H9 (cell line): ENCODE results near the gene VDR. TPM values are rescaled to one million over a fixed set of nuclear protein-coding genes. Genes with fewer than 3 reads are reported as not detected.

Source experiments
- DNase-seq: peaks from one replicate; pipeline ENCODE4 v3.0.0-alpha.2; 2017
- H2AFZ ChIP-seq: one replicate; pipeline ENCODE4 v1.6.1; 2013; ENCODE audit warnings: mild to moderate bottlenecking, low read length, control low read depth, moderate library complexity
- H2AK5ac ChIP-seq: 2 replicates; pipeline ENCODE4 v1.6.1; 2013; ENCODE audit warnings: low read length, control low read depth, mixed read lengths; ENCODE audit not compliant: insufficient read length
- H2BK120ac ChIP-seq: one replicate; pipeline ENCODE4 v1.6.1; 2013; ENCODE audit warnings: low read depth, mild to moderate bottlenecking, low read length, control low read depth, inconsistent platforms; ENCODE audit not compliant: poor library complexity, severe bottlenecking
- H2BK12ac ChIP-seq: 2 replicates; pipeline ENCODE4 v1.6.1; 2013; ENCODE audit warnings: low read length, control low read depth, mixed read lengths, low read depth; ENCODE audit not compliant: insufficient read length
- H2BK15ac ChIP-seq: 2 replicates; pipeline ENCODE4 v1.6.1; 2013; ENCODE audit warnings: low read depth, low read length, control low read depth
- H2BK20ac ChIP-seq: one replicate; pipeline ENCODE4 v1.6.1; 2013; ENCODE audit warnings: low read depth, mild to moderate bottlenecking, low read length, control low read depth, inconsistent platforms; ENCODE audit not compliant: poor library complexity, severe bottlenecking
- H2BK5ac ChIP-seq: 2 replicates; pipeline ENCODE4 v1.6.1; 2013; ENCODE audit warnings: low read length, control low read depth, mixed read lengths; ENCODE audit not compliant: insufficient read length
- H3K14ac ChIP-seq: 2 replicates; pipeline ENCODE4 v1.6.1; 2013; ENCODE audit warnings: low read length, control low read depth; ENCODE audit not compliant: insufficient read depth
- H3K18ac ChIP-seq: 2 replicates; pipeline ENCODE4 v1.6.1; 2013; ENCODE audit warnings: low read depth, mild to moderate bottlenecking, mixed read lengths, low read length, control low read depth; ENCODE audit not compliant: insufficient read length
- H3K23ac ChIP-seq: 2 replicates; pipeline ENCODE4 v1.6.1; 2013; ENCODE audit warnings: low read length, control low read depth, mixed read lengths, low read depth; ENCODE audit not compliant: insufficient read length
- H3K23me2 ChIP-seq: 2 replicates; pipeline ENCODE4 v1.6.1; 2013; ENCODE audit warnings: low read depth, mild to moderate bottlenecking, mixed read lengths, low read length, control low read depth; ENCODE audit not compliant: insufficient read length, poor library complexity, severe bottlenecking
- H3K27ac ChIP-seq: 2 replicates; pipeline ENCODE4 v1.5.1; 2013; ENCODE audit warnings: low read length, control low read depth, mixed read lengths, low read depth; ENCODE audit not compliant: insufficient read length
- H3K27me3 ChIP-seq: 2 replicates; pipeline ENCODE4 v1.6.1; 2013; ENCODE audit warnings: low read length, control low read depth, inconsistent platforms; ENCODE audit not compliant: insufficient read depth
- H3K4ac ChIP-seq: 2 replicates; pipeline ENCODE4 v1.6.1; 2013; ENCODE audit warnings: low read depth, mild to moderate bottlenecking, control low read depth, inconsistent platforms, low read length, moderate library complexity
- H3K4me1 ChIP-seq: 2 replicates; pipeline ENCODE4 v1.6.1; 2013; ENCODE audit warnings: low read length, control low read depth, inconsistent platforms; ENCODE audit not compliant: insufficient read depth
- H3K4me2 ChIP-seq: 2 replicates; pipeline ENCODE4 v1.6.1; 2013; ENCODE audit warnings: low read length, control low read depth, mixed read lengths; ENCODE audit not compliant: insufficient read length, insufficient read depth
- H3K56ac ChIP-seq: 2 replicates; pipeline ENCODE4 v1.6.1; 2013; ENCODE audit warnings: low read depth, mild to moderate bottlenecking, mixed read lengths, low read length, control low read depth; ENCODE audit not compliant: insufficient read length
- H3K79me1 ChIP-seq: 2 replicates; pipeline ENCODE4 v1.6.1; 2013; ENCODE audit warnings: low read depth, mild to moderate bottlenecking, moderate library complexity, low read length, control low read depth, inconsistent platforms; ENCODE audit not compliant: insufficient read depth, poor library complexity, severe bottlenecking
- H3K79me2 ChIP-seq: 2 replicates; pipeline ENCODE4 v1.6.1; 2013; ENCODE audit warnings: low read length, control low read depth, inconsistent platforms; ENCODE audit not compliant: insufficient read depth
- H3K9ac ChIP-seq: 2 replicates; pipeline ENCODE4 v1.6.1; 2013; ENCODE audit warnings: low read length, control low read depth, mixed read lengths; ENCODE audit not compliant: insufficient read length; ENCODE audit errors: extremely low read depth
- H3K9me3 ChIP-seq: one replicate; pipeline ENCODE4 v1.6.1; 2013; ENCODE audit warnings: low read depth, low read length, inconsistent platforms; ENCODE audit not compliant: control insufficient read depth
- H3T11ph ChIP-seq: one replicate; pipeline ENCODE4 v1.6.1; 2013; ENCODE audit warnings: mild to moderate bottlenecking, low read length, control low read depth, inconsistent platforms
- H4K20me1 ChIP-seq: one replicate; pipeline ENCODE4 v1.6.1; 2013; ENCODE audit not compliant: control insufficient read depth, insufficient read length, insufficient read depth
- H4K5ac ChIP-seq: 2 replicates; pipeline ENCODE4 v1.6.1; 2013; ENCODE audit warnings: low read depth, mild to moderate bottlenecking, mixed read lengths, low read length, control low read depth; ENCODE audit not compliant: insufficient read length
- H4K8ac ChIP-seq: replicated peaks from 2 replicates; pipeline ENCODE4 v1.6.1; 2013; ENCODE audit warnings: low read length, control low read depth, mixed read lengths, low read depth; ENCODE audit not compliant: insufficient read length
- H4K91ac ChIP-seq: 2 replicates; pipeline ENCODE4 v1.6.1; 2013; ENCODE audit warnings: low read depth, mild to moderate bottlenecking, moderate library complexity, mixed read lengths, low read length, control low read depth; ENCODE audit not compliant: insufficient read length
- H3K27ac Mint-ChIP-seq, 3 experiments: 2 replicates in 2 of 3; 3 replicates in 1 of 3; pipeline ENCODE4 v1.8.0; 2020 to 2021; ENCODE audit warnings: mixed read lengths in 3 of 3, mild to moderate bottlenecking in 1 of 3, moderate library complexity in 1 of 3
- H3K27me3 Mint-ChIP-seq: 2 replicates; pipeline ENCODE4 v1.8.0; 2021; ENCODE audit warnings: low read depth, mild to moderate bottlenecking, moderate library complexity, mixed read lengths
- H3K36me3 Mint-ChIP-seq, 3 experiments: 2 replicates in 2 of 3; 3 replicates in 1 of 3; pipeline ENCODE4 v1.8.0; 2020 to 2021; ENCODE audit warnings: low read depth in 3 of 3, mixed read lengths in 3 of 3; ENCODE audit not compliant: insufficient read depth in 1 of 3
- H3K4me1 Mint-ChIP-seq, 2 experiments: 2 replicates each; pipeline ENCODE4 v1.8.0; 2020; ENCODE audit warnings: mixed read lengths in 2 of 2
- H3K4me3 Mint-ChIP-seq, 2 experiments: 2 replicates in 1 of 2; 3 replicates in 1 of 2; pipeline ENCODE4 v1.8.0; 2020 to 2021; ENCODE audit warnings: mild to moderate bottlenecking in 2 of 2, mixed read lengths in 2 of 2, moderate library complexity in 1 of 2
- H3K9me3 Mint-ChIP-seq, 2 experiments: 2 replicates in 1 of 2; 3 replicates in 1 of 2; pipeline ENCODE4 v1.8.0; 2020; ENCODE audit warnings: mild to moderate bottlenecking in 2 of 2, mixed read lengths in 2 of 2, moderate library complexity in 1 of 2
- WGBS: extraction: QIAGEN DNeasy Blood & Tissue Kit; methylation state at CpG from one replicate; pipeline ENCODE4 v1.1.7; 2013; ENCODE audit warnings: missing lambda C conversion rate, low lambda C conversion rate, mixed read lengths; ENCODE audit not compliant: insufficient read length; ENCODE audit errors: extremely low coverage; 5-methylcytosine and 5-hydroxymethylcytosine counted together
- total RNA-seq: library from RNA; stranded (reverse); gene quantifications from 2 replicates; pipeline ENCODE4 v1.2.1, GENCODE V29; 2021
- TF ChIP-seq, protein P1 (sequence below): fragments of 200-600 bp; sonication (generic); conservative IDR thresholded peaks from 3 replicates; pipeline ENCODE4 v1.8.0; 2021; ENCODE audit warnings: antibody characterized with exemption, mild to moderate bottlenecking

VDR gene
- total RNA-seq, 1 experiment from 2014 or later: 0.61 TPM

DNA sequence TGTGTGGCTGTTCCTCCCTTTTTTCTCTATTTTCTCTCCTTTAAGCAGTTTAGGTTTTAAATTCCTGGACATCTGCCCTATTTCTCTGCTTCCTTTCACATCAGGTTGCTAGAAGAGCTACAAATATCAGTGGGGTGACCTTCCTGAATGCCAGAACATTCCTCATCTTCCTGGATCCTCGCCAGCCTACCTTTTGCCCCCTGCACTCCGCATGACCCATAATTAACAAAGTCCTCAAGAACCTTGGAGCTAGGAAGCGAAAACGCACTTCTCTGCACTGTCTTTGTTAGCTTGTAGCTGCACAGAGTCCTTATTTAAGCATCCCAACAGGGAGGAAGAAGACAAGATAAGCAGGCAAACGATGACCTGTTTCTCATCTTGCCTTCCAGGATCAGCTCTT lies 30.5 kb downstream of the VDR start:
- Mint-ChIP-seq H3K4me1 (peaks cover 8 to 9% of the 10 kb centered on the region in 2 experiments), H3K4me3 (no peak overlapping the region), H3K36me3 (peaks cover 0 to 2% (median 0%) of the 10 kb centered on the region in 3 experiments; a peak in 1 of 7 replicates), H3K27ac (no peak overlapping the region; a peak in 1 of 7 replicates), H3K9me3 (no peaks in the 10 kb centered on the region), H3K27me3 (peaks cover 10% of the 10 kb centered on the region)
- no peak overlapping the region for H2BK15ac ChIP-seq
- no peak overlapping the region for H3K23ac ChIP-seq
- no peak overlapping the region for H4K5ac ChIP-seq
- no peak overlapping the region for H4K8ac ChIP-seq
- no peaks in the 10 kb centered on the region for H4K20me1 ChIP-seq
- H3K79me2 ChIP-seq: no peaks in the 10 kb centered on the region
- H3K9ac ChIP-seq: no peak overlapping the region
- WGBS: no CpG with 5 or more reads among the region's 5 CpGs
- H4K91ac ChIP-seq: no peak overlapping the region
- H2BK12ac ChIP-seq: no peak overlapping the region
- H3K4me1 ChIP-seq: no peaks in the 10 kb centered on the region
- H3K4me2 ChIP-seq: no peak overlapping the region
- no peak for DNase-seq
- no peak overlapping the region for H3K27ac ChIP-seq
- TF ChIP-seq, protein P1, sequence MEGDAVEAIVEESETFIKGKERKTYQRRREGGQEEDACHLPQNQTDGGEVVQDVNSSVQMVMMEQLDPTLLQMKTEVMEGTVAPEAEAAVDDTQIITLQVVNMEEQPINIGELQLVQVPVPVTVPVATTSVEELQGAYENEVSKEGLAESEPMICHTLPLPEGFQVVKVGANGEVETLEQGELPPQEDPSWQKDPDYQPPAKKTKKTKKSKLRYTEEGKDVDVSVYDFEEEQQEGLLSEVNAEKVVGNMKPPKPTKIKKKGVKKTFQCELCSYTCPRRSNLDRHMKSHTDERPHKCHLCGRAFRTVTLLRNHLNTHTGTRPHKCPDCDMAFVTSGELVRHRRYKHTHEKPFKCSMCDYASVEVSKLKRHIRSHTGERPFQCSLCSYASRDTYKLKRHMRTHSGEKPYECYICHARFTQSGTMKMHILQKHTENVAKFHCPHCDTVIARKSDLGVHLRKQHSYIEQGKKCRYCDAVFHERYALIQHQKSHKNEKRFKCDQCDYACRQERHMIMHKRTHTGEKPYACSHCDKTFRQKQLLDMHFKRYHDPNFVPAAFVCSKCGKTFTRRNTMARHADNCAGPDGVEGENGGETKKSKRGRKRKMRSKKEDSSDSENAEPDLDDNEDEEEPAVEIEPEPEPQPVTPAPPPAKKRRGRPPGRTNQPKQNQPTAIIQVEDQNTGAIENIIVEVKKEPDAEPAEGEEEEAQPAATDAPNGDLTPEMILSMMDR: no peak
- no peak overlapping the region for H2BK5ac ChIP-seq
- H3K79me1 ChIP-seq: no peaks in the 10 kb centered on the region
- H2AFZ ChIP-seq: no peak overlapping the region
- no peak overlapping the region for H2BK20ac ChIP-seq
- H2BK120ac ChIP-seq: no peak overlapping the region
- no peak overlapping the region for H3K18ac ChIP-seq
- no peak overlapping the region for H3K56ac ChIP-seq
- H2AK5ac ChIP-seq: no peak overlapping the region
- no peak overlapping the region for H3K14ac ChIP-seq
- H3K27me3 ChIP-seq: no peaks in the 10 kb centered on the region; the same call in 1 of the 2 replicates
- no peak overlapping the region for H3T11ph ChIP-seq
- no peak overlapping the region for H3K4ac ChIP-seq
- no peaks in the 10 kb centered on the region for H3K9me3 ChIP-seq
- no peaks in the 10 kb centered on the region for H3K23me2 ChIP-seq
